Activated T-cell treated with anti-CD3 and anti-CD28 coated beads, Interleukin-2, amount 50 U/mL, for 72 hours (primary cell): ENCODE data around the gene ARHGAP10. TPM values are rescaled to one million over a fixed set of nuclear protein-coding genes. Genes with fewer than 3 reads are reported as not detected.
"Not testable (repeated sequence)": the region's sequence is repeated elsewhere in the genome, so short reads cannot be mapped to it uniquely, and the experiment has no call there.

Experiments
- ATAC-seq, 2 donors: fragments of 150-1000 bp; cut with Tn5 transposase; replicated peaks in 1 of 2; 2 replicates each; pipeline ENCODE4 v1.10.0; 2021; ENCODE audit warnings: moderate library complexity in 2 of 2, mild to moderate bottlenecking in 1 of 2
- DNase-seq, 2 donors: peaks; one replicate each; pipeline ENCODE4 v3.0.0; 2021 to 2022; ENCODE audit warnings: mixed read lengths in 1 of 2
- H3K27ac Mint-ChIP-seq: one replicate; pipeline ENCODE4 v1.8.0; 2022; ENCODE audit warnings: mild to moderate bottlenecking, moderate library complexity, mixed read lengths
- H3K27me3 Mint-ChIP-seq: one replicate; pipeline ENCODE4 v1.8.0; 2022; ENCODE audit warnings: low read depth, mixed read lengths
- H3K36me3 Mint-ChIP-seq, 2 donors: one replicate each; pipeline ENCODE4 v1.8.0; 2022; ENCODE audit warnings: mixed read lengths in 2 of 2, mild to moderate bottlenecking in 1 of 2; ENCODE audit not compliant: insufficient read depth in 2 of 2
- H3K4me1 Mint-ChIP-seq: one replicate; pipeline ENCODE4 v1.8.0; 2022; ENCODE audit warnings: low read depth, mixed read lengths
- H3K4me3 Mint-ChIP-seq, 2 donors: one replicate each; pipeline ENCODE4 v1.8.0; 2022; ENCODE audit warnings: mild to moderate bottlenecking in 2 of 2, mixed read lengths in 2 of 2, moderate library complexity in 2 of 2
- H3K9me3 Mint-ChIP-seq, 2 donors: one replicate each; pipeline ENCODE4 v1.8.0; 2022; ENCODE audit warnings: mixed read lengths in 2 of 2
- total RNA-seq, 2 donors: library from RNA; stranded (reverse); gene quantifications; one replicate each; pipeline ENCODE4 v1.2.3, GENCODE V29; 2022

Gene ARHGAP10
- total RNA-seq, 2 donors from 2014 or later: 9.3 to 12.4 TPM

DNA sequence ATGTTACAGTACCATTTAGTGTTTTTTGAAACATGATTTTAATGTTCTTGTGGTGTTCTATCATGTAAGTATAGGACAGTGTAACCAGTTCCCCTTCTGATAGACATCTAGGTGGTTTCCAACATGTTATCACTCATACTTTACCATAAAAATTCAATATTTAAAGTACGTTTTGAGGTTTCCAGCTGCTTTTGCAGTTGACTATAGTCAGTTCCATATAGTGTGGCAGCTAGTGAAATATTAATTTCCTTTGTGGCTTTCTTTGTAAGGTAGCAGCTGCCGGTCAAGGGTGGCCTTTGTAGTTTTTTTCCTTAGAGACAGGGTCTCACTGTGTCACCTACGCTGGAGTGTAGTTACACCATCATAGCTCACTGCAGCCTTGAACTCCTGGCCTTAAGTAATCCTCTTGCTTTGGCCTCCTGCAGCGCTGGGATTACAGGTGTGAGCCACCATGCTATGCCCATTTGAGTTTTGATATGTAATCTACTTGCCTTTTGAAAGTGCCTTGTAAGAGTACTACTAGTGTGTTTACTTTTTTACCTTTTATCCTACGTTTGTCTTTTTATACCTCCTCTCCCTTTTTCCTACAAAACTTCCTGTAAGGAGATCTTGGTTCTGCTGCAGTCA, 63.0 kb downstream of the ARHGAP10 start:
- ATAC-seq (peak; percentile 78 to 80), DNase-seq (peak in 1 of 2 donors; percentile 14)
- Mint-ChIP-seq H3K4me3 (peak overlapping the region; percentile 62 to 85), H3K9me3 (no peaks in the 10 kb centered on the region), H3K4me1 (peaks cover 62% of the 10 kb centered on the region), H3K27me3 (no peaks in the 10 kb centered on the region), H3K27ac (peak overlapping the region; percentile 50), H3K36me3 (peaks cover 0 to 1% of the 10 kb centered on the region in 2 donors)

DNA sequence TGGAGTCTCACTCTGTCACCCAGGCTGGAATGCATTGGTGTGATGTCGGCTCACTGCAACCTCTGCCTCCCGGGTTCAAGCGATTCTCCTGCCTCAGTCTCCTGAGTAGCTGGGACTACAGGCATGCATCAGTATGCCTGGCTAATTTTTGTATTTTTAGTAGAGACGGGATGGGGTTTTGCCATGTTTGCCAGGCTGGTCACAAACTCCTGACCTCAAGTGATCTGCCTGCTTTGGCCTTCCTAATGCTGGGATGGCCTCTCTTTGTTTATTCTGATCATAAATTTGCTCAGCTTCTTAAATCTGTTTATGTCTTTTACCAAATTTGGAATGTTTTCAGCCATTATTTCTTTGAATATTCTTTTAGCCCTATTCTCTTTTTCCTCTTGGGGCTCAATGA, 67.2 kb downstream of the ARHGAP10 start:
- H3K36me3 Mint-ChIP-seq, ATAC-seq, H3K9me3 Mint-ChIP-seq, H3K4me3 Mint-ChIP-seq, H3K27ac Mint-ChIP-seq, DNase-seq, H3K27me3 Mint-ChIP-seq: not testable (repeated sequence)
- H3K4me1 Mint-ChIP-seq: peaks cover 52% of the 10 kb centered on the region

DNA sequence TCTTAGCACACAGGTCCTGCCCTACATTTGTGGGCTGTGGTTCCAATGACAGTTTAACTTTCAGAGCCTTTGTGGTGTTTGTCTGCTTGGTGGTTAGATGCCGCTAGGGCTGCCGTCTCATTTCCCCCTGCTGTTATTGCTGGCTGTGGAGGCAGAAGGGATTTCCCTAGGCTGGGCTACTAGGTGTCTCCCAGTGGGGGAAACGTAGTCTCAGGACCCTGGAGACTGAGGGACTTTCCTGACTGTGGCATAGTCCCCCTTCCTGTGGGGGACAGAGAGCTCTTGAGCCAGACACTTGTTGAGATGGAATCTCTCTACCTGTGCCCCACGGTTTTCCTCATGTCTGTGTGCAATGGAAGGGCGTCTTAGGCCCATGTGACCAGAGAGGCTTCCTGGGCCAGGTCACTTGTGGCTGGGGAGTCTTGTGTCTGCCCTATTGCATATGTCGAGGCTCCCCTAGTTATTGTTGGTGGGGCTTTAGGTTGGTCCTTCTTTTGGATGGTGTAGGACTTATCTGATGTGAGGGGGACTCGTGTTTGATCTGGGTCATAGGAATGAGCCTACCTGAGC, 68.2 kb downstream of the ARHGAP10 start:
- H3K4me1 Mint-ChIP-seq: peaks cover 48% of the 10 kb centered on the region
- H3K36me3 Mint-ChIP-seq: peaks cover 0 to 1% of the 10 kb centered on the region in 2 donors
- peak; percentile 78 to 85 for DNase-seq
- peak; percentile 98 to 99 for ATAC-seq
- peak overlapping the region; percentile 10 for H3K27ac Mint-ChIP-seq
- H3K4me3 Mint-ChIP-seq: peak overlapping the region; percentile 77 to 80
- no peaks in the 10 kb centered on the region for H3K9me3 Mint-ChIP-seq
- H3K27me3 Mint-ChIP-seq: peaks cover 6% of the 10 kb centered on the region

DNA sequence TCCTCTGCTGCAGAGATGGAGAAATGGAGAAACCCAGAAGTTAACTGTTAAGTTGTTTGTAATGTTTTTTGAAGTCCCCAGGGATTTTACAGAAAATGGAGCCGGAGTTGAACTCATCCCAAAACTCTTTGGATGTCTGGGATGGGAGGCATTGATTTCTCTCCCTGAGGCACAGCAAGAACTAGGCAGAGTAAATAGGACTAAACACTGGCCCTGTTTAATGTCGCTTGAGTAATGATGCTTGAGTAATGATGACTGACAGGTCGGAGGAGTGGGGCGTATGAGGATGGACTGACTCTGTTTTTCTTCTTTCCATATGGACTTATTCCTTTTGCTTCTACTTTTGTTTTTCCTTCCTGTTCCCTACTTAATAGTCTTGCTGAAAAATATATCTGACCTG, 69.9 kb downstream of the ARHGAP10 start:
- Mint-ChIP-seq H3K27me3 (peaks cover 6% of the 10 kb centered on the region), H3K4me1 (peaks cover 40% of the 10 kb centered on the region), H3K9me3 (no peaks in the 10 kb centered on the region), H3K27ac (no peak overlapping the region), H3K36me3 (peaks cover 0 to 1% of the 10 kb centered on the region in 2 donors), H3K4me3 (no peak overlapping the region)
- DNase-seq (no peak), ATAC-seq (no peak)

DNA sequence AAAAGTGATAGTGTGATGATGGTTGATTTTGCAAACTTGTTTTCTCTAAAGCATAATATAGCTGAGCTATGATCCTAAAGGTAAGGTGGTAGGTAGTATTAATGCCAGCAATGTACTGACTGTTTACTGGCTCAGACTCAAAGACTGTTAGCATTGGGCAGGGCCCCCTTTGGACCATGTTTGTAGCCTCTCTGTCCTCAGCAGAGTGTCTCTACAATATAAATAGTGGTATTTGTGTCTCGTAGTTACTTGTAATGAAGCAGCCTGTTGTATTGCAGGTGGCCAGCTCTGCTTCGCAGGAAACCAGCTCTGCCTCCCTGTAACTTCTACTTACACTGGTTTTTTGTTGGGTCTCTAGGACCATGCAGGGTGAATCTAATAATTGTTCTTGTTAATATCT, 70.5 kb downstream of the ARHGAP10 start:
- H3K27ac Mint-ChIP-seq: no peak overlapping the region
- ATAC-seq: no peak
- DNase-seq: no peak
- H3K4me1 Mint-ChIP-seq: peaks cover 40% of the 10 kb centered on the region
- no peaks in the 10 kb centered on the region for H3K9me3 Mint-ChIP-seq
- H3K4me3 Mint-ChIP-seq: no peak overlapping the region
- peaks cover 6% of the 10 kb centered on the region for H3K27me3 Mint-ChIP-seq
- H3K36me3 Mint-ChIP-seq: peaks cover 0 to 1% of the 10 kb centered on the region in 2 donors

DNA sequence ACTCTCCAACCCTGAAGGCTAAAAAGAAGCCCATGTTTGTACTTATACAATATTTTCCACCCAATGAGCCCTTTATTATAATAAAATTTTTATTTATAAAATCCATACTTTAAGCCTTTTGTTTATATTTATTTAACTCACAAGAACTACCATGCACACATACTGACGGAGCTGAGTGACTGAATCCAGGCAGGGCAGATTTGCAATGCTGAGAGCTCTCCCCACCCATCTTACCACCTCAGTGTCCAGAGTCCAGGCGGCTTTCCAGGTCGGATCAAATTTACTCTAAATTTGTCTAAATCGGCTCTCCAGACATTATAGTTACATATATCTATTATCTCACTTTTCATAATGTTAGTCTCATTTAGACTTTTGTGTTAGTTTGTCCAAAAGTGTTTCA, 74.1 kb downstream of the ARHGAP10 start:
- peaks cover 6% of the 10 kb centered on the region for H3K27me3 Mint-ChIP-seq
- H3K27ac Mint-ChIP-seq: no peak overlapping the region
- H3K4me3 Mint-ChIP-seq: no peak overlapping the region

DNA sequence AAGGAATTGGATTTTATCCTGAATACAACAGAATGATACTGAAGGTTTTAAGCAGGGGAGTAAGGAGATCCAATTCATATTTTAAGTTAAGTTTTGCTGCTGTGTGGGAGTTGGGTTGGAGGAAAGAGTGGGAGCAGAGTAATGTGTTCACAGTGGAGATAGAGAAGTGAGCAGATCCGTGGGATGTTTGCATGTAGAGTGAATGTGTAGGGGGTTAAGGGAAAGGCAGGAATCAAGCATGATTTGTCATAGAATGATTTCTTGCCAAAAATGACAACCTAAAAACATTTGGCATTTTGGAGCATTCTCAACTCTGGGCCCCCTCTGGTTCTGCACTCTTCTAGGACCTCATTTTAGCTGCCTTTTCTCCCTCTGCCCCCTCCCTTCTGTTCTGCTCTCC, 76.6 kb downstream of the ARHGAP10 start:
- Mint-ChIP-seq H3K27ac (no peak overlapping the region), H3K4me3 (no peak overlapping the region), H3K27me3 (no peaks in the 10 kb centered on the region), H3K4me1 (peaks cover 13% of the 10 kb centered on the region), H3K9me3 (no peaks in the 10 kb centered on the region), H3K36me3 (no peaks in the 10 kb centered on the region)
- ATAC-seq (no peak), DNase-seq (no peak)

More for the DNA sequence above, 74.1 kb downstream of the ARHGAP10 start:
- Mint-ChIP-seq H3K9me3 (no peaks in the 10 kb centered on the region), H3K36me3 (no peaks in the 10 kb centered on the region), H3K4me1 (peaks cover 17% of the 10 kb centered on the region)
- no peak for DNase-seq
- no peak for ATAC-seq

DNA sequence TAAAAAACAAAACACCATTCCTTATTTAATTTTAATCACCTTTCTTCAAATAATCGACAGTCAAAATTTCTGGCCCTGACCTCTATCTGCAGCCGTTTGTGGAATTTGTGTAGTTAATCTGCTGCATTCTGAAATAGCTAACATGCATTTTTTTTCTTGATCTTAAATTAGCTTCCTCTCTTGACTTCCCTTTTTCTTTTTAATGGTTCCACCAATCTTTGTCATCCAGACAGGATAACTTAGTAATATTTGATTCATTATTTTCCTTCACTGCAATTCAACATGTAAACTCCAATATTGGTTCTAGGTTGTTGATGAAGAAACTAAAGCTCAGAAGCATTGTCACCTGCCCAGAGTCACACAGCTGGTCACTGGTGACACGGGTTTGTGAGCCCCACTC, 77.3 kb downstream of the ARHGAP10 start:
- Mint-ChIP-seq H3K4me3 (no peak overlapping the region), H3K36me3 (no peaks in the 10 kb centered on the region), H3K27ac (no peak overlapping the region), H3K27me3 (no peaks in the 10 kb centered on the region), H3K9me3 (no peaks in the 10 kb centered on the region), H3K4me1 (peaks cover 13% of the 10 kb centered on the region)
- ATAC-seq: no peak
- no peak for DNase-seq

DNA sequence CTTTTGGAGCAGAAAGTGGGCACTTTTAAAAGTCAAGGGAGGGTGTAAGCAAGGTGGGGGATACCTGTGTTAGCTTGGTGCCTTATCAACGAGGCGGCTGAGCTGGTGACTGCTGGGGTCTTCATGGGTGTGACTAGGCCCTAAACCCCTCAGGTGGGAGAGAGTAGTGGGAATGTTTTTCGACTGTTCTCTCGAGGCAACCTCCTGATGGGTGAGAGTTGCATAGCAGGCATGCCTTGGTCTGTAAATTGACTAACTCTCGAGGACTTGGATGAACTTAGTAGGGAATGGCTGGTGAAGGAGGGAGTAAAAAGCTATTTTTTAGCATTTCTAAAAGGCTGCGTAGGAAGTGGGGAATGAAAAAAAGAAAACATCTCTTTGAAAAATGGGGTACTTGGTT, 80.0 kb downstream of the ARHGAP10 start:
- no peaks in the 10 kb centered on the region for H3K36me3 Mint-ChIP-seq
- H3K4me1 Mint-ChIP-seq: peaks cover 16% of the 10 kb centered on the region
- no peak overlapping the region for H3K27ac Mint-ChIP-seq
- DNase-seq (no peak), ATAC-seq (no peak)
- H3K9me3 Mint-ChIP-seq: no peaks in the 10 kb centered on the region
- no peak overlapping the region for H3K4me3 Mint-ChIP-seq
- H3K27me3 Mint-ChIP-seq: no peaks in the 10 kb centered on the region

DNA sequence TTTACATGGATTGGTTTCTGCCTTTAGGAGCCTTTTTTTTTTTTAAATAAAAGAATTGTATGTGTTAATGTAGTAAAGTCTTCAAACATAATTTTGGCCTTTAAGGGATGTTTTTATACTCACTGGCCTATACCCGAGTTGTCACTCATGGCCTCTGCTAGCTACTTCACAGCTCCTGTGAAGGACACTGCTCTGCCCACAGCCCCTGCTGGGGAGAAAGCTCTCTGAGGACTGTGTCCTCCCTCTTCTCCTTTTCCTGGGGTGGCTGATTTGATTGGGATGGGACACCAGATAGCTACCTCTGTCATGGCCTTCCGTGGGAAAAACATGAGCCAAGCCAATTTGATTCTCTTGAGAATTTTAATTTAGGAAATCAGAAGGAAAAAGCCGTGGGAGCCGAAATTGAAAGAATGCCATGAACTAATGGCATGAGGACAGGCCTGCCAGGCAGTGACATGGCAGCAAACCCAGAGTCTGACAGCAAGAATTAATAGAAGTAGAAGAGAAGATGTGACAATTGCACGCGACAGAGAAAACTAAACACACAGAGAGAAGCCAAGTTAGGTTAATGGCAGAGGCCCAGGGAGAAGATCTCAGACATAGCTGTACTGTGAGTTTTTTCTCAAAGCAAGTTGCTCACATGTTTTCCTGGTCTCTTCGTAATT, 81.4 kb downstream of the ARHGAP10 start:
- no peak overlapping the region for H3K27ac Mint-ChIP-seq
- H3K4me1 Mint-ChIP-seq: peaks cover 13% of the 10 kb centered on the region
- H3K36me3 Mint-ChIP-seq: no peaks in the 10 kb centered on the region
- H3K27me3 Mint-ChIP-seq: no peaks in the 10 kb centered on the region
- DNase-seq (no peak), ATAC-seq (no peak)
- H3K9me3 Mint-ChIP-seq: no peaks in the 10 kb centered on the region
- no peak overlapping the region for H3K4me3 Mint-ChIP-seq

DNA sequence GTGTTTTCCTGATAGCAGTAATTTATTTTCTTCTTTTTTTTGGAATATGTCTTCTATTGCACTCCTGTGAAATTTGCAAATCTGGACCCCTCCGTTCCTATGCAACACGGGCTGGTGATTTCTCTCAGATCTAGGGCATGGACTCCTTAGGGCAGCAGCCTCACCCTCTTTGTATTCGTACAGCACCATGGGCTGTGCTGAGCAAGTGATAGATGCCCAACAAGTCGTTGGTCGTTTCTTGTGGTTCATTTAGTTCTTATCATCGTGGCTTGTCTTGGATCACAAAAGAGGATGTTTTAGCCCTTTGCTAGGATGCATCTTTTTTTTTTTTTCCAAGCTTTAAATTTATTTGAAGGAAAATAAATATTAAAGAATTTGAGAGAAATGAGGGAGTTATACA, 82.1 kb downstream of the ARHGAP10 start:
- DNase-seq: no peak
- Mint-ChIP-seq H3K27ac (no peak overlapping the region), H3K4me3 (no peak overlapping the region), H3K36me3 (no peaks in the 10 kb centered on the region), H3K9me3 (no peaks in the 10 kb centered on the region), H3K27me3 (no peaks in the 10 kb centered on the region), H3K4me1 (peaks cover 10% of the 10 kb centered on the region)
- no peak for ATAC-seq

DNA sequence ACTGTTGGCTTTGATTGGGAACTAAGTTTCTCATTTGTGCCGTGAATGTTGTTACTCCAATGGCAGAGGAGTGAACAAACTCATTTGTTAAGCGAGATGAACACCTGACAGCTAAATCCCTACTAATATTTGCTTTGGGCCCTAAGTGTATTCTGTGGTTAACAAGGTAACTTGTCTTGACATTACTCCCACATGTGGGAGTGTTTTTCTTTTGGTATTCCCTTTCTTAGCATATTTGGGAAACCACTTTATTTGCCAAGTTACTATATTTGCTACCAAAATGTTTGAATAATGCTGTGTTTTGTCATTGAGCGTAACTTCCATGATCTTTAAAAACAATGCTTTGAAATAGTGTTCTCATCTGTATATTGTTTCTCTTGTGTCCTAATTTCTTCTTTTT, 82.5 kb downstream of the ARHGAP10 start:
- Mint-ChIP-seq H3K9me3 (no peaks in the 10 kb centered on the region), H3K27me3 (no peaks in the 10 kb centered on the region), H3K36me3 (no peaks in the 10 kb centered on the region), H3K4me1 (peaks cover 10% of the 10 kb centered on the region), H3K4me3 (no peak overlapping the region), H3K27ac (no peak overlapping the region)
- DNase-seq: no peak
- no peak for ATAC-seq

DNA sequence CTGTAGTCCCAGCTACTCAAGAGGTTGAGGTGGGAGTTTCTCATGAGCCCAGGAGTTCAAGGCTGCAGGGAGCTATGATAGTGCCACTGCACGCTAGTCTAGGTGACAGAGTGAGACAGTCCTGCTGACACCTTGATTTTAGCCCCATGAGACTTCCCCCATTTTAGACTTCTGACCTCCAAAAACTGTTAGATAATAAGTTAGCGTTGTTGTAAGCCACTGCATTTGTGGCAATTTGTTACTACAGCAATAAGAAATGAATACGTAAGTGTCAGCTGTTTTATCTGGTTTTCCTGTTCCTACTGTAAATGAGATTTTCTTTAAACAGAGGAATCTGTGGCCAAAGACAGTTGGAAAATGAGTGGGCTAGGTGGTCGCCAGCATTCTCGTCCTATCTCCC, 83.9 kb downstream of the ARHGAP10 start:
- Mint-ChIP-seq H3K27ac (no peak overlapping the region), H3K27me3 (no peaks in the 10 kb centered on the region), H3K36me3 (no peaks in the 10 kb centered on the region), H3K9me3 (no peaks in the 10 kb centered on the region), H3K4me1 (peaks cover 10% of the 10 kb centered on the region), H3K4me3 (no peak overlapping the region)
- ATAC-seq (no peak), DNase-seq (no peak)
